Neuron (in vitro differentiated cells): ENCODE results near the gene ZNF664.

Experiments used
- H2AFZ ChIP-seq: one replicate; pipeline ENCODE4 v1.6.1; 2013; ENCODE audit warnings: low read depth, mild to moderate bottlenecking, inconsistent platforms, low read length, moderate library complexity
- H3K27me3 ChIP-seq: one replicate; pipeline ENCODE4 v1.6.1; 2013; ENCODE audit warnings: low read length; ENCODE audit not compliant: insufficient read depth
- H3K36me3 ChIP-seq: one replicate; pipeline ENCODE4 v1.6.1; 2013; ENCODE audit warnings: low read length; ENCODE audit not compliant: insufficient read depth
- H3K4me1 ChIP-seq: one replicate; pipeline ENCODE4 v1.6.1; 2013; ENCODE audit warnings: low read length; ENCODE audit not compliant: insufficient read depth
- H3K4me3 ChIP-seq: 2 replicates; pipeline ENCODE4 v1.5.1; 2013; ENCODE audit warnings: mild to moderate bottlenecking, low read length, moderate library complexity
- H3K9me3 ChIP-seq: one replicate; pipeline ENCODE4 v1.6.1; 2013; ENCODE audit warnings: low read length

ZNF664 gene

DNA sequence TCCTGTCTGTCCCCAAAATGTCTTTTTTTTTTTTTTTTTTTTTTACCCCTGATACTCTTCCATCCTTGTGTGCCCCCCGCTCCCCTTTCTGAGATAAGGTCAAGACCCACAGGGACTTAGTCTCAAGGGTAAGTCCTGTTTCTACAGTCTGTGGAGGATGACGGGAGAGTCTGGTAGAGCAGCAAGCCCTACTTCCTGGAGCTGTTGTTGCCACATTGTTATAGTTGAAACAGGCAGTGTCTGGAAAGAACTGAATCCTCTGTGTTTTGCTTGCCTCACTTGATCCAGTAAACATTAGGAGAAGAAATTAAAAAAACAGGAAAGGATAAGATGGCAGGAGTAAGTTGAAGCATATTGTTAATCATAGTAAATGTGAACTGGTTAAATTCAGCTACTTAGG lies 45.5 kb downstream of the ZNF664 start:
- no peaks in the 10 kb centered on the region for H3K27me3 ChIP-seq
- no peak overlapping the region for H3K4me3 ChIP-seq
- peaks cover 14% of the 10 kb centered on the region for H3K36me3 ChIP-seq
- no peak overlapping the region for H2AFZ ChIP-seq
- H3K4me1 ChIP-seq: no peaks in the 10 kb centered on the region
- H3K9me3 ChIP-seq: no peaks in the 10 kb centered on the region

DNA sequence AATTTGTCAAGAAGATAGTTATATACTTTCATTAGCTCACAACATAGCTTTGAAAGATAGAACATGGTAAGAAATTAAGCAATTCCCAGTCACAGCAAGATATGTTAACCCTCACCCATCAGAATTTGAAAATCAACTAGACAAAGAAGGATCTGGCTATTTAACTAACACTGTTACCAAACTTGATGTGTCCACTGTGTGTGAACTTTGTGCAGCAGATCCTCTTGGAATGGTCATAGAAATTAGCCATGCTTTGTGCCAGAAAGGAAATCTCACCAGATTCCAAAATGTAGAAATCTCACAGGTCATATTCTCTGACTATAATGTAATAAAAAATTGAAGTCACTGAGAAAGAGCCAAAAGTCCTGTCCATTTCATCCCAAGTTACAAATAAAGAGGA lies 46.1 kb downstream of the ZNF664 start:
- Histone ChIP-seq H3K27me3 (no peaks in the 10 kb centered on the region), H3K36me3 (peaks cover 10% of the 10 kb centered on the region), H3K4me3 (no peak overlapping the region), H3K9me3 (no peaks in the 10 kb centered on the region), H2AFZ (no peak overlapping the region), H3K4me1 (no peaks in the 10 kb centered on the region)

DNA sequence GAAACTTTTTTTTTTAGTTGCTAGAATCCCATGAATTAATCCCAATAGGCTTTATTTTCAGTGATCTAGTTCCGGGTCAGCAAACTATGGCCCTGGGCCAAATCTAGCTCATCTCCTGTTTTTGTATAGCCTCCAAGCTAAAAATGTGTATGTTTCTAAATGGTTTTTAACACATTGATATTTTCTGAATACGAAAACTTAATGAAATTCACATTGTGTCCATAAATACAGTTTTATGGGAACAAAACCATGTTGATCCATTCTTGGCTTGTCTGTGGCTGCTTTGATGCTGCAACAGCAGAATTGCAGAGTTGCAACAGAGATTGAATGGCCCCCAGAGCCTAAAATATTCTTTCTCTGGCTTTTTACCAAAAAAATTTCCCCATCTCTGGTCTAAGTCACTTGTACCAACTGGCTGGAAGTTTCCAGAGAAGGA lies 47.5 kb downstream of the ZNF664 start:
- peaks cover under 1% of the 10 kb centered on the region for H3K36me3 ChIP-seq
- peaks cover 2% of the 10 kb centered on the region for H3K4me1 ChIP-seq
- H3K27me3 ChIP-seq: no peaks in the 10 kb centered on the region
- H3K4me3 ChIP-seq: no peak overlapping the region
- H3K9me3 ChIP-seq: no peaks in the 10 kb centered on the region
- H2AFZ ChIP-seq: no peak overlapping the region

DNA sequence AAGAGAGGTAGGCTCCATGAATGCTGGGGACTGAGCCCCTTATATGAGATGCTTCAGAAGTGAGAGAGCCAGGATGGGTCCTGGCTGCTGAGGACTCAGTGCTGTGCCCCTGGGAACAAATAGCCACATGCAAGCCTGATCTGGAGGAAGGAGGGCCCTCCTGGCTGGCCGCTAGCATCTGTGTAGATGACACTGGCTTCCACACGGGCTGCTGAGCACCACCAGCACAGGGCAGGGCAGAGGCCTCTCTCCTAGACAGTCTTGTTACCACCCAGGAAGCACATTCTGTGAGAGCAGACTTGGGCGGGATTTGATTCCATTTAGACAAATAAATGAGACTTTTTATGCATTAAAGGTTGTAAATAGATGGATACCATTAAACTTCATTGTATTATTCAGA lies 48.0 kb downstream of the ZNF664 start:
- no peaks in the 10 kb centered on the region for H3K9me3 ChIP-seq
- H2AFZ ChIP-seq: no peak overlapping the region
- no peak overlapping the region for H3K4me3 ChIP-seq
- no peaks in the 10 kb centered on the region for H3K36me3 ChIP-seq
- H3K4me1 ChIP-seq: peaks cover 7% of the 10 kb centered on the region
- H3K27me3 ChIP-seq: no peaks in the 10 kb centered on the region

DNA sequence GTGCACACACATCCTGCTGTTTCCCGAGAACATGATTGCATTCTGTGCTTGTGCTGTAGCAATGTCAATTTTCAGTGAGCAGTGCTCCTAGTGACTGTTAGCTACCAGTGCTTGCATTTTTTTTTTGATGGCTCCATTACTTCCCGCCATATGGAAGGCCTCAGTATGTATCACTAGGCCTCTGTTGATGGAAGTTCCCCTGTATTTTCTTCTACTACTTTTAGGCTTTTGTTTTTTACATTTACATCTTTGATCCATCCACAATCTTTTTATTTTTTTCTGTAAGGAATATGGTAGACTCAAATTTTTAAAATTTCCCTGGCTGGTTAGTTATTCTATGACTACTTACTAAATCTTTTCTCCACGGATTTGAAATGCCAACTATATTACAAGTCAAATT lies 49.1 kb downstream of the ZNF664 start:
- Histone ChIP-seq H3K36me3 (no peaks in the 10 kb centered on the region), H3K9me3 (no peaks in the 10 kb centered on the region), H2AFZ (no peak overlapping the region), H3K27me3 (no peaks in the 10 kb centered on the region), H3K4me1 (peaks cover 9% of the 10 kb centered on the region), H3K4me3 (no peak overlapping the region)

DNA sequence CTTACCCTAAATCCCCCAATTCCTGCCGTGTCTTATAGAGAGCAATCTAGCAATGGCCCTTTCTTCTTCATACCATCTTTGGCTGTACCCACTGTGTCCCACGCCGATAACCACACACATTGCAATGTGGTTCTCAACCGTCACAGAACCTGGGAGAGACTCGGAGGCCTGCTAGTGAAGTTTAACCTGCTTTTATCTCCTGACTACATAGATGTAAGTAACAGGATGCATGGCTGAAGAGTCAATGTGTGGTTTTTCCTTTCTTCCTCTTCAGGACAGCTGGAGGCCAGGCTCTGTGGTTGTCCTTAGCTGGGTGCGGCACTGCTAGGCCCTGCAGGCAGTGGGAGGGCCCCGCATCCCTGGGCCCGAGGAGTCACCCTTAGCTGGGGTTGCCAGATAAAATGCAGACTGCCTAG lies 51.3 kb downstream of the ZNF664 start:
- no peak overlapping the region for H3K4me3 ChIP-seq
- no peaks in the 10 kb centered on the region for H3K9me3 ChIP-seq
- H3K4me1 ChIP-seq: peaks cover 9% of the 10 kb centered on the region
- H3K27me3 ChIP-seq: no peaks in the 10 kb centered on the region
- no peak overlapping the region for H2AFZ ChIP-seq
- no peaks in the 10 kb centered on the region for H3K36me3 ChIP-seq

DNA sequence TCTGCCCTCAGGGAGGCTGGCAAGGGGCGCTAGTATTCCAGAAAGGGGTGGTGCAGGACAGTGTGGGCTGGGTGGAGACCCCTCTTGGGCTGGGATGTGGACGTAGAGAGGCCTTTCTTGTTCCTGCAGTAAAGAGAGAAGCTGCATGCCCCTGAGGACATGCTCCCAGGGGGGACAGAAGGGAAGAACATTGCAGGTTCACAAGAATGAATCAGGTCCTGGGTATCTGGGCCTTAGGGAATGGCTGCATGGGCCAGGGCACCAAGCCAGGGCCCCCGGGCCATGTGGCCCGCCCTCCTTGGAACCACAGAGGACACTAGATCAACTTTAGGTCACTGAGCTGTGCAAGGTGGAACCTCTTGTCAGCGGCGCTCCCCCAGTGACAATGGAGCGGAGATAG lies 51.8 kb downstream of the ZNF664 start:
- Histone ChIP-seq H3K27me3 (no peaks in the 10 kb centered on the region), H3K36me3 (no peaks in the 10 kb centered on the region), H3K4me3 (no peak overlapping the region), H3K4me1 (peaks cover 9% of the 10 kb centered on the region), H2AFZ (no peak overlapping the region), H3K9me3 (no peaks in the 10 kb centered on the region)

DNA sequence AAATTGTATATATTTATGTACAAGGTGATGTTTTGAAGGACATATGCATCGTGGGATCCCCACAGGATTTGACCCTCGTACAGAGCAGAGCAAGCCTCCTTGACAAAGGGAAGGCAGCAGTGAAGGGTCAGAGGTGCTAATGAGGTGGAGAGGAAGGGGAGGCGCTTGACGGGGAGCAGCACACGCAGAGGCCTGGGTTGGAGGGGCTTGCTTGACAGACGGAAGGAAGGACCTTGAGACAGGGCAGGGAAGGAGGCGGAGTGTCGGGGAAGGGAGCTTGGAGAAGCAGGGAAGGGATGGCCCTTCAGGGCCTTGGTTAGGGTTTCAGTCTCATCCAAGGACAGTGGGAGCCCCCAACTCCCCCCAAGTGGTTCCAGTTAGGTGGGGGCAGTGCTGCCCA lies 52.6 kb downstream of the ZNF664 start:
- Histone ChIP-seq H3K4me1 (peaks cover 9% of the 10 kb centered on the region), H3K4me3 (no peak overlapping the region), H2AFZ (no peak overlapping the region), H3K27me3 (no peaks in the 10 kb centered on the region), H3K9me3 (no peaks in the 10 kb centered on the region), H3K36me3 (no peaks in the 10 kb centered on the region)

DNA sequence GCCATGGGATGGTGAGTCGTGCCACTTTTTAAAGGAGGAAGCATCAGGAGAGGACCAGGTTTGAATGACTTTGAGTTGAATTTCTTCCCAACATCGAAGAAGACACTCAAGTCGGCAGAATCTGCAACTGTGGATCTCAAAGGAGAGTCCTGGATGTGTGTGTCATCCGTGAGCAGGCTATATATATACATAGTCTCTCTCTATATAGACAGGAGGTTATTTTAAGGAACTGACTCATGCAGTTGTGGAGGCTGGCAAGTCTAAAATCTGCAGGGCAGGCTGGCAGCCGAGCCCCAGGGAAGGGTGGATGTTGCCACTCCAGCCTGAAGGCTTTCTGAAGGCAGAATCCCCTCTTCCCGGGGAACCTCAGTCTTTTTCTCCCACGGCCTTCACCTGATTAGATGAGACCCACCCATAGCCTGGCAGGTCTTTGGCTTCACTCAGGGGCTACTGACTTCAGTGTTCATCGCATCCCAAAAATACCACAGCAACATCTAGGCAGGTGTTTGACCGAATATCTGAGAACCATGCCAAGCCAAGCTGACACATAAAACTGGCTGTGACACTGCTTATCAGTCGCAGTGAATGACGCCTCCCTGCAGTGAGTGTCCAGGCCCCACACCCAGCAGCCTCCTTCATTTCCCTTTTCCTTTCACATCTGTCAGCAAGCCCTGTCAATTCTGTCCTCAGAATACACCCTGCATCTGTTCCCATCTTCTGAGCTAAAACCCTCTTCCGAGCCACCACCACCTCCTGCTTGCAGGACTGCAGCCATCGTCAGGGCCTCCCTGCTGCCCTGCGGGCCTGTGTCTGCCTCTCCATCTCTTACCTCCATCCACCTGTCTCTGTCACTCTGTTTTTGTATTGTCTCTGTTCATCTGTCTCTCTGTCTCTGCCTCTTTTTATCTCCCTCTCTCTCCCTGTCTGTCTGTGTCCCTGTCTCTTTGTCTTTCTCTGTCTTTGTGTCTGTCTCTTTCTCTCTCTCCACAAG lies 54.0 kb downstream of the ZNF664 start:
- no peak overlapping the region for H2AFZ ChIP-seq
- no peak overlapping the region for H3K4me3 ChIP-seq
- peaks cover 9% of the 10 kb centered on the region for H3K4me1 ChIP-seq
- H3K27me3 ChIP-seq: no peaks in the 10 kb centered on the region
- no peaks in the 10 kb centered on the region for H3K36me3 ChIP-seq
- H3K9me3 ChIP-seq: no peaks in the 10 kb centered on the region

DNA sequence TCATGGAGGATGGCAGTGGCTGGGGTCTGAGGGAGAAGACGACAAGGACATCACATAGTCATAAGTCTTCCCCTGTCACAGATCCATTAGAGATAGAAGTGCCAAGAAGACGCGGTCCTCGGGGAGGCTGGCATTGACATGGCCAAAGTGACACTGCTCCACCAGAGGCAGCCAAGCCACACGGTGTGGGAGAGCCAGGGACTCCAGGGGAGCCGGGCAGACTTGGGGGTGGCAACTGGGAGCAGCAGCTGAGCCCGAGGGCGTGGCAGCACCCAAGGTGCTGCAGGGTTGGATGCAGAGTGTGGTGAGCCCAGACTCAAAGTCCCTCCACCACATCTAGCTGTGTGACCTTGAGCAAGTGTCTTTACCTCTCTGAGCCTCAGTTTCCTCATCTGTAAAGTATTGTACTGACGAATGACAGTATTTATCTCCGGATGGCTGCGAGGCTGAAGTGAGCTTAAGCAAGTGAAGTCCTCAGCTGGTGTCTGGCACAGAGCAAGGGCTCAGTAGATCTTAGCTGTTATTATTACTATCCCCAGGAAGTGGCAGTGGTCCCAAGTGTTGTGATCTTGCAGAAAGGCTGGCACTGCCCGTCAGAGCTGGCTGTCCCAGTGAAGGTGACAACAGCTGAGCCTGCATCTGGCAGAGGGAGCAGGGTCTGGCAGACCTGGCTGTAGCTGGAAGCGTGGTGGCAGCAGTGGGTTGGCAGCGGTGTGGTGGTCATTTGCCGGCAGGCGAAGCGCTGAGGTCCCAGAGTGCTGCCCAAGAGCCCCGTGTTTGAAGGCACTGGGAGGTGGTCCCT lies 54.9 kb downstream of the ZNF664 start:
- peaks cover 9% of the 10 kb centered on the region for H3K4me1 ChIP-seq

DNA sequence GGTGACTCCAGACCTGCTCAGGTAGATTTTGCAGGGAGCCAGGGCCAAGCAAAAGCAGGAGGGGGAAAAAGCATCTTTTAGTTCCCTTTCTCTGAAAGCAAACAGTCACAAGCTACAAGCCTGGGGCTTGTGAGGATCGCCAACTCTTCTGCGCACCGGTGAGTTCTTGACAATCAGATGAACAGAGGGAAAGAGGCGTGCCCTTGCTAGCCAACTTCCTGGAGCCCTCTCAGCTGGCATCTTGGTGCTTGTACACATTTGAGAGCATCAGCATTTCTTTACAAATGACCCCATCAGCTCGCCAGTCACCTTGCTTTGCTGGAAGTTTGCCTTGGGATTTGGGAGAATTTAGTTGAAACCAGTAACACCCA lies 55.5 kb downstream of the ZNF664 start:
- Histone ChIP-seq H3K27me3 (no peaks in the 10 kb centered on the region), H3K4me1 (peaks cover 9% of the 10 kb centered on the region), H2AFZ (no peak overlapping the region), H3K36me3 (no peaks in the 10 kb centered on the region), H3K4me3 (no peak overlapping the region), H3K9me3 (no peaks in the 10 kb centered on the region)

More for the DNA sequence above, 54.9 kb downstream of the ZNF664 start:
- no peaks in the 10 kb centered on the region for H3K9me3 ChIP-seq
- no peak overlapping the region for H3K4me3 ChIP-seq
- H3K27me3 ChIP-seq: no peaks in the 10 kb centered on the region
- H2AFZ ChIP-seq: no peak overlapping the region
- no peaks in the 10 kb centered on the region for H3K36me3 ChIP-seq

DNA sequence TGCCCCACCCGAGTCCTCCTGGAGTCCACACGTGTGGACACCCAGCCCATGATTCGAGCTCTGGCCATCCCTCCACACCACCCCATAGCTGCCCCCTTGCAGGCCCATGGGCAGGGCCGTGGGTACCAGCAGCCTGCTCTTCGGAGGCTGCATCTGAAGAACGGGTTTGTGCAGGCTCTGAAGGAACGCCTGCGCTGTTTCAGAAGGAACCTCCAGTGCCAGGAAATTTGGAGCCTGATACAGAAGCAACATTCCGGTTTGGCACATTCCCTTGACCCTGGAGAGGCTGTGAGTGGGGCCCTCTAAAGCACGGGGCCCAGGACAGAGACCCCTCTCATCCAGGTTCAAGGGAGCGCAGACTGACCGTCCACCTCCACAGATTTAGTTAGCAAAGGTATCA lies 57.0 kb downstream of the ZNF664 start:
- Histone ChIP-seq H3K9me3 (no peaks in the 10 kb centered on the region), H3K4me1 (peaks cover 9% of the 10 kb centered on the region), H3K27me3 (no peaks in the 10 kb centered on the region), H2AFZ (no peak overlapping the region), H3K4me3 (no peak overlapping the region), H3K36me3 (no peaks in the 10 kb centered on the region)

DNA sequence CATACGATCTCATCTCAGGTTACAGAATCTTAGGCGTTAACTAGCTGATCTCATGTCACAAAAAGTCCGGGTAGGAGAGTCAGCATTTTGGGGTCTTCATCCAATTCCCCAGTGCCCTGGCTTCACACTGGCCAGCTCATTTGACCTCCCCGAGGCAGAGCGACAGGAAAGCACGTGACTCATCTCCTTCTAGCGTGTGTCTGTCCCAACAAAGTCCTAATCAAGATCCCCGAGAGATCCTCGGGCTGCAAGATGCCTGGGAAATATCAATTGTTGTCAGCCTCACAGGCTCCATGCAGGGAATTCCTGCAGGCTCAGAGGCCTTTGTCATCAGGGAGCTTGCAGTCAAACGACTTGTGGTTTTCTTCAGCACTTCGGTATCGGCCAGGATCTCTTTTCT lies 57.5 kb downstream of the ZNF664 start:
- Histone ChIP-seq H3K9me3 (no peaks in the 10 kb centered on the region), H3K27me3 (no peaks in the 10 kb centered on the region), H3K4me1 (peaks cover 6% of the 10 kb centered on the region), H3K4me3 (no peak overlapping the region), H2AFZ (no peak overlapping the region), H3K36me3 (no peaks in the 10 kb centered on the region)
